ENCODE measurements around the gene ZNF282.

DNA sequence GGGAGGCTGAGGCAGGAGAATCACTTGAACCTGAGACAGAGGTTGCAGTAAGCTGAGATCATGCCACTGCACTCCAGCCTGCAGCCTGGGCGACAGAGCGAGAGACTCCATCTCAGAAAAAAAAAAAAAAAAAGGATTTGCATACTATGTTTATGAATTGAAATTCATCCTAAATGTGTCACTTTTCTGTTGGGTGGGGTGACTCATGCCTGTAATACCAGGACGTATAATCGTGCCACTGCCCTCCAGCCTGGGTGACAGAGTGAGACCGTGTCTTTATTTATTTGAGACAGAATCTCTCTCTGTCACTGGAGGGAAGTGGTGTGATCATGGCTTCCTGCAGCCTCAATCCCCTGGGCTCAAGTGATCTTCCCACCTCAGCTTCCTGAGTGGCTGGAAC, 49.9 kb downstream of the ZNF282 start:
- TF ChIP-seq, protein P1, sequence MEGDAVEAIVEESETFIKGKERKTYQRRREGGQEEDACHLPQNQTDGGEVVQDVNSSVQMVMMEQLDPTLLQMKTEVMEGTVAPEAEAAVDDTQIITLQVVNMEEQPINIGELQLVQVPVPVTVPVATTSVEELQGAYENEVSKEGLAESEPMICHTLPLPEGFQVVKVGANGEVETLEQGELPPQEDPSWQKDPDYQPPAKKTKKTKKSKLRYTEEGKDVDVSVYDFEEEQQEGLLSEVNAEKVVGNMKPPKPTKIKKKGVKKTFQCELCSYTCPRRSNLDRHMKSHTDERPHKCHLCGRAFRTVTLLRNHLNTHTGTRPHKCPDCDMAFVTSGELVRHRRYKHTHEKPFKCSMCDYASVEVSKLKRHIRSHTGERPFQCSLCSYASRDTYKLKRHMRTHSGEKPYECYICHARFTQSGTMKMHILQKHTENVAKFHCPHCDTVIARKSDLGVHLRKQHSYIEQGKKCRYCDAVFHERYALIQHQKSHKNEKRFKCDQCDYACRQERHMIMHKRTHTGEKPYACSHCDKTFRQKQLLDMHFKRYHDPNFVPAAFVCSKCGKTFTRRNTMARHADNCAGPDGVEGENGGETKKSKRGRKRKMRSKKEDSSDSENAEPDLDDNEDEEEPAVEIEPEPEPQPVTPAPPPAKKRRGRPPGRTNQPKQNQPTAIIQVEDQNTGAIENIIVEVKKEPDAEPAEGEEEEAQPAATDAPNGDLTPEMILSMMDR (conservative IDR thresholded peaks at IDR 0.05 in 1 of 2, IDR thresholded peaks at IDR 0.05 in 1 of 2; ENCODE audit: extremely low read depth in 1 of 2, insufficient read depth in 1 of 2, low read depth in 1 of 2, low read length in 2 of 2): no peak
- no peak for TF ChIP-seq EZH2 (IDR thresholded peaks at IDR 0.05; ENCODE audit: borderline replicate concordance, low read length)

All from mammary epithelial cell (primary cell).